Neuronal stem cell (in vitro differentiated cells): ENCODE results near the gene TCAF2.
"Not testable (repeated sequence)": the region's sequence is repeated elsewhere in the genome, so short reads cannot be mapped to it uniquely, and the experiment has no call there.

Experiments
- DNase-seq: peaks from one replicate; pipeline ENCODE4 v3.0.0-alpha.2; 2013; ENCODE audit warnings: low spot score
- H2AFZ ChIP-seq: one replicate; pipeline ENCODE4 v1.6.1; 2013; ENCODE audit warnings: mild to moderate bottlenecking, low read length, inconsistent platforms
- H2AK5ac ChIP-seq: 2 replicates; pipeline ENCODE4 v1.6.1; 2013; ENCODE audit warnings: low read depth, mild to moderate bottlenecking, inconsistent platforms, low read length, moderate library complexity, mixed read lengths
- H2BK120ac ChIP-seq: 2 replicates; pipeline ENCODE4 v1.6.1; 2013; ENCODE audit warnings: low read depth, mild to moderate bottlenecking, inconsistent platforms, low read length, moderate library complexity, mixed read lengths
- H2BK12ac ChIP-seq: one replicate; pipeline ENCODE4 v1.6.1; 2013; ENCODE audit warnings: low read length, inconsistent platforms
- H2BK15ac ChIP-seq: 2 replicates; pipeline ENCODE4 v1.6.1; 2013; ENCODE audit warnings: mild to moderate bottlenecking, low read length, inconsistent platforms, mixed read lengths
- H2BK5ac ChIP-seq: one replicate; pipeline ENCODE4 v1.6.1; 2013; ENCODE audit warnings: inconsistent platforms, mild to moderate bottlenecking, low read length, moderate library complexity
- H3K14ac ChIP-seq: one replicate; pipeline ENCODE4 v1.6.1; 2013; ENCODE audit warnings: low read length, inconsistent platforms
- H3K18ac ChIP-seq: 2 replicates; pipeline ENCODE4 v1.6.1; 2013; ENCODE audit warnings: low read length, inconsistent platforms
- H3K23ac ChIP-seq: 2 replicates; pipeline ENCODE4 v1.6.1; 2013; ENCODE audit warnings: low read depth, mild to moderate bottlenecking, mixed read lengths, low read length, inconsistent platforms; ENCODE audit not compliant: poor library complexity
- H3K27ac ChIP-seq: replicated peaks from 3 replicates; pipeline ENCODE4 v1.5.1; 2013; ENCODE audit warnings: low read length, inconsistent platforms
- H3K27me3 ChIP-seq, 3 experiments: 2 replicates each; pipeline ENCODE4 v1.6.1; 2013; ENCODE audit warnings: low read length in 3 of 3, mild to moderate bottlenecking in 2 of 3, inconsistent platforms in 1 of 3, low read depth in 1 of 3, mixed read lengths in 1 of 3, moderate library complexity in 1 of 3; ENCODE audit not compliant: control insufficient read depth in 3 of 3, insufficient read depth in 3 of 3
- H3K36me3 ChIP-seq, 2 donors: replicated peaks in 1 of 2; 2 replicates each; pipeline ENCODE4 v1.6.1; 2013; ENCODE audit warnings: low read length in 2 of 2; ENCODE audit not compliant: control insufficient read depth in 2 of 2, insufficient read depth in 2 of 2
- H3K4ac ChIP-seq: 2 replicates; pipeline ENCODE4 v1.6.1; 2013; ENCODE audit warnings: inconsistent platforms, mild to moderate bottlenecking, low read length, moderate library complexity
- H3K4me1 ChIP-seq, 2 donors: 1 replicate in 1 of 2; 2 replicates in 1 of 2; pipeline ENCODE4 v1.6.1; 2013; ENCODE audit warnings: low read length in 2 of 2, low read depth in 1 of 2; ENCODE audit not compliant: control insufficient read depth in 2 of 2, insufficient read depth in 1 of 2
- H3K4me2 ChIP-seq: one replicate; pipeline ENCODE4 v1.6.1; 2013; ENCODE audit warnings: mild to moderate bottlenecking, low read length, inconsistent platforms; ENCODE audit not compliant: insufficient read depth, poor library complexity, severe bottlenecking
- H3K4me3 ChIP-seq, 2 donors: 2 replicates each; pipeline ENCODE4 v1.5.1; 2013; ENCODE audit warnings: low read length in 2 of 2, mild to moderate bottlenecking in 2 of 2, inconsistent platforms in 1 of 2, moderate library complexity in 1 of 2
- H3K79me1 ChIP-seq: one replicate; pipeline ENCODE4 v1.6.1; 2013; ENCODE audit warnings: low read depth, mild to moderate bottlenecking, inconsistent platforms, low read length, moderate library complexity
- H3K9ac ChIP-seq: one replicate; pipeline ENCODE4 v1.6.1; 2013; ENCODE audit warnings: mild to moderate bottlenecking, low read depth, low read length, inconsistent platforms; ENCODE audit not compliant: poor library complexity
- H3K9me3 ChIP-seq, 2 donors: replicated peaks in 1 of 2; 2 replicates each; pipeline versions ENCODE3 to v1.6.1; 2013; ENCODE audit warnings: low read length in 2 of 2, mild to moderate bottlenecking in 2 of 2, inconsistent platforms in 1 of 2, low read depth in 1 of 2, mixed read lengths in 1 of 2, moderate library complexity in 1 of 2; ENCODE audit not compliant: control insufficient read depth in 2 of 2, insufficient read depth in 1 of 2
- H4K8ac ChIP-seq: one replicate; pipeline ENCODE4 v1.6.1; 2013; ENCODE audit warnings: low read depth, mild to moderate bottlenecking, inconsistent platforms, low read length, moderate library complexity
- H4K91ac ChIP-seq: one replicate; pipeline ENCODE4 v1.6.1; 2013; ENCODE audit warnings: low read length, low read depth, mild to moderate bottlenecking, inconsistent platforms; ENCODE audit not compliant: poor library complexity
- WGBS, 2 donors: extraction: QIAGEN DNeasy Blood & Tissue Kit; methylation state at CpG; one replicate each; pipeline ENCODE4 v1.1.7; 2013; ENCODE audit warnings: missing lambda C conversion rate in 2 of 2, mixed read lengths in 1 of 2; ENCODE audit not compliant: insufficient read length in 2 of 2, insufficient replicate concordance in 1 of 2; ENCODE audit errors: extremely low coverage in 2 of 2; 5-methylcytosine and 5-hydroxymethylcytosine counted together

Gene TCAF2

GRCh38 chr7:143598086-143598485 lies 22.7 kb upstream of the TCAF2 start:
- H2AK5ac ChIP-seq, H3K14ac ChIP-seq, H3K23ac ChIP-seq, H3K9ac ChIP-seq, H3K4me1 ChIP-seq, H3K27ac ChIP-seq, H3K4me2 ChIP-seq, H3K79me1 ChIP-seq, H2BK120ac ChIP-seq, H3K18ac ChIP-seq, H4K91ac ChIP-seq, H2BK5ac ChIP-seq, H3K4ac ChIP-seq, H2BK12ac ChIP-seq, H3K9me3 ChIP-seq, H2AFZ ChIP-seq, H3K36me3 ChIP-seq, H2BK15ac ChIP-seq, H3K4me3 ChIP-seq, DNase-seq, H4K8ac ChIP-seq, H3K27me3 ChIP-seq: not testable (repeated sequence)
- WGBS, 2 donors = no CpG with 5 or more reads among the region's 11 CpGs

GRCh38 chr7:143603549-143603948 lies 17.2 kb upstream of the TCAF2 start:
- not testable (repeated sequence) for H4K91ac ChIP-seq, H3K27ac ChIP-seq, H2BK12ac ChIP-seq, H2BK5ac ChIP-seq, DNase-seq, H3K9me3 ChIP-seq, H3K27me3 ChIP-seq, H3K79me1 ChIP-seq, H2AK5ac ChIP-seq, H4K8ac ChIP-seq, H3K4me2 ChIP-seq, H3K18ac ChIP-seq, H3K9ac ChIP-seq, H3K4ac ChIP-seq, H2BK120ac ChIP-seq, H2AFZ ChIP-seq, H2BK15ac ChIP-seq, H3K4me3 ChIP-seq, H3K23ac ChIP-seq, H3K36me3 ChIP-seq, H3K4me1 ChIP-seq, H3K14ac ChIP-seq
- no CpG with 5 or more reads among the region's 2 CpGs for WGBS, 2 donors

- no CpG with 5 or more reads among the region's 1 CpG for WGBS, 2 donors
- H3K4me3 ChIP-seq = not testable (repeated sequence)
Measured at GRCh38 chr7:143606088-143606487, 14.7 kb upstream of the TCAF2 start.

GRCh38 chr7:143615545-143615944 lies 5.2 kb upstream of the TCAF2 start:
- not testable (repeated sequence) for H3K18ac ChIP-seq, H3K14ac ChIP-seq, H3K4ac ChIP-seq, H2AFZ ChIP-seq, H3K9me3 ChIP-seq, H2BK15ac ChIP-seq, H2BK12ac ChIP-seq, H2AK5ac ChIP-seq, H2BK5ac ChIP-seq, H3K4me3 ChIP-seq, H3K9ac ChIP-seq, H3K27me3 ChIP-seq, H3K4me1 ChIP-seq, DNase-seq, H3K36me3 ChIP-seq, H2BK120ac ChIP-seq, H3K23ac ChIP-seq, H3K27ac ChIP-seq, H3K79me1 ChIP-seq, H4K8ac ChIP-seq, H4K91ac ChIP-seq, H3K4me2 ChIP-seq
- WGBS, 2 donors = no CpG with 5 or more reads among the region's 6 CpGs

More at GRCh38 chr7:143606088-143606487, 14.7 kb upstream of the TCAF2 start:
- H3K36me3 ChIP-seq, H3K79me1 ChIP-seq, H3K9ac ChIP-seq, H4K8ac ChIP-seq, H3K18ac ChIP-seq, H3K4me1 ChIP-seq, H2AK5ac ChIP-seq, H3K27me3 ChIP-seq, H3K27ac ChIP-seq, H2BK120ac ChIP-seq, H3K23ac ChIP-seq, H2BK15ac ChIP-seq, H3K4ac ChIP-seq, H2AFZ ChIP-seq, H3K4me2 ChIP-seq, H2BK5ac ChIP-seq, H3K9me3 ChIP-seq, DNase-seq, H3K14ac ChIP-seq, H2BK12ac ChIP-seq, H4K91ac ChIP-seq: not testable (repeated sequence)
